HG03521 (cell line): ENCODE measurements around the gene SH3GL2.

Experiments used
- ATAC-seq: cut with Tn5 transposase; IDR thresholded peaks from one replicate; pipeline ENCODE4 v1.9.1; 2021; ENCODE audit warnings: mild to moderate bottlenecking, moderate library complexity; ENCODE audit not compliant: unreplicated experiment

SH3GL2 gene

DNA sequence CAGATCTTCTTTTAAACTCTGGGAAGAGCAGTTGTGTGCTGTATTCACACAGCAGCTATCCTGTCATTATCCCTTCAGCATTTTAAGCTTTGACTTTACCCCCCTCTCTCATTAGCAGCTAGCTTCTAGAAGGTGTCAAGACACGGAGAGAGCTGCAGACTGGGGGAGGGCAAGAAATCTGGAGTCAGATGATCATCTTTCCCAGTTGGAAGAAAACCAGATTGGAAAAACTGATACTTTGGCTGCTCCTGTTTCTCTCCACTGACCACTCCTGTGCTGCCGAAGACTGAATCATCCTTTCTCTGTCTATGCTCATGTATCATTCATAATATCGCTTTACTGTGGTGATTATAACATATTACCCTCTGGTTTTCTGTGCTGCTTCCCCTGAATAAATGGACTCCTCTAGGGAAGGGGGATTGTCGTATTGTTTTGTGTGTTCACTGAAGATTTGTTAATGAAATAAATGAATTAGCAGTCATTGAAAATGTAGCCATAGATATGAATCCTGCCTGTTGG is 75.1 kb downstream of the SH3GL2 start:
- ATAC-seq, result no peak

DNA sequence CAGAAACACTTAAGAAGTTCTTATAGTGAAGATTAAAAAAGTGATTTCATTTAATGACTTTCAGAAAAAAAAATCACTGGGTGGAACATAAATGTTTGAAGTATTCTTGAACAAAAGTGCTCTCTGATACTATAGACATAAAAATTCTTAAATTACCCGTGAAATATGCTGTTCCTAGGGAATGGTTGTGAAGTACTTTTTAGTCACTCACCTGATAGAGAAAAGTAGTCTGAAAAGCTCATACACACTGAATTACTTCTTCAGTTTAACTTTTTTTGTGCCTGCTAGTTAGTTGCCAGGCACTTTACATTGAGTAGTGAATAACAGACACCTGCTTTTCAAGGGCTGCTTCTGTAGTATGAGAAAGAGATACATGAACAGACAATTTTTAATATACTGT is 78.0 kb downstream of the SH3GL2 start:
- no peak for ATAC-seq

DNA sequence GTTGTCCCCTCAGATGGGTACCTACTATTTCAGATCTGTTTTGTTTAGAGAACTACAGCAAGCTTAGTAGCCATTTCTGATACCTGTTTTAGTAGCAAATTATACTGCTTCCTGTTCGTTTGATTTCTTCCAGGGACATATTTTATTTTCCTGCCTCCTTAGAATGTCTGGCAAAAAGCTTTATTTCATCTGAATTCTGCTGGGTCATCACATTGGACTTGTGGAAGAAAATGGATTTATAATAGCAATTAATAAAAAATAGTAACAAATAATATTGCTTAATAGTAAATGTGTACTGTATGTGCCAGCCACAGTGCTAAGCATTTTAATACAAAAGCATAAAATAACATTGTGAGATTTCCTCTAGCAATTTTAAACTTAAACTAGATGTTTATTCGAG is 79.4 kb downstream of the SH3GL2 start:
- ATAC-seq, result no peak

DNA sequence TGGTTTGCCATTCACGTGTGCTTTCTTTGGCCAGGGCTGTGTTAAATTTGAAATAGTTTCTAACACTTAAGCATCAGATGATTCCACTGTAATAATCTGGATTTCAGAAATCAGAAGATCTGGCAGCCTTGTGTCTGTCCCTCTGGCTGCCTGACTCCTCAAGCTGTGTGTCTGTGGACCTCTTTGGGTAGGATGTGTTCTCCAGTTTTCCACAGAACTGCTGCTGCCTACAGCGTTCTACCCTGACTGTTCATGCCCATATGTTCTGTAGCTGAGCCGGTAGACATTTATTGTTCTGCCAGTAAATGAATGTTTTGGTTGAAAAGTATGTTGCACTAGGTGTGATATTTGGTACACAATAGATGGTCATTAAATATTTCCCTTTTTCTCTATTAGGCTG is 81.3 kb downstream of the SH3GL2 start:
- ATAC-seq, result no peak

DNA sequence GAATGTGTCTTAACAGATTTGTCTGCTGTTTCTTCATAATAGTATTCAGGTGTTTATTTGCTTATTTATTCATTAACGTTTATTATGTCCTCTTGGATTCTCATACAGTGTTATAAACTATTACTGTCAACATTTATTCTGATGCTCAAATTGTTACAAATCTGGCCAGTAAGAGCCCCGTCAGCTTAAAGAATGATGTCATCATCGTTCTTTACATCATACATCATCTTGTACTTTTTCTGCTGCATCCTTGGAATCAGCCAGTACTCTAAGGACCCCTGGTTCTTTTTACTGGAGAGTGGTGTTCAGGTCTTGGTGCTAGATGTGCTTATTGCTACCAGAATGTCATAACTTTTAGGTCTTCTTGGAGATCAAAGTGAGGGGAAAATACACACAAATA is 86.6 kb downstream of the SH3GL2 start:
- ATAC-seq, result no peak

DNA sequence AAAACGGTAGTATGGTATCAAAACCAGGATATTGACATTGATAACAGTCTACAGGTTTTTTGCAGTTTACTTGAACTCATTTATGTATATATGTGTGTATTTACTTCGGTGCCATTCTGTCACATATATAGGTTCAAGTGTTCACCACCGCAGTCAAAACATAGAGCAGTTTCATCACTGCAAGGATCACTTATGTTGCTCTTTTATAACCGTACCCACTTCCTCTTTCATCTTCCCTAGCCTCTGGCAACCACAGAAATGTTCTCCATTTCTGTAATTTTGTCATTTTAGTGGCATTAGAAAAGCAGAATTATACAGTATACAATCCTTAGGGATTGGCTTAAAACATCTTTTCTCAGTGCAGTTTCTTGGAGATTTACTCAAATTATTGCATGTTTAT is 90.3 kb downstream of the SH3GL2 start:
- peak; percentile 48 for ATAC-seq

DNA sequence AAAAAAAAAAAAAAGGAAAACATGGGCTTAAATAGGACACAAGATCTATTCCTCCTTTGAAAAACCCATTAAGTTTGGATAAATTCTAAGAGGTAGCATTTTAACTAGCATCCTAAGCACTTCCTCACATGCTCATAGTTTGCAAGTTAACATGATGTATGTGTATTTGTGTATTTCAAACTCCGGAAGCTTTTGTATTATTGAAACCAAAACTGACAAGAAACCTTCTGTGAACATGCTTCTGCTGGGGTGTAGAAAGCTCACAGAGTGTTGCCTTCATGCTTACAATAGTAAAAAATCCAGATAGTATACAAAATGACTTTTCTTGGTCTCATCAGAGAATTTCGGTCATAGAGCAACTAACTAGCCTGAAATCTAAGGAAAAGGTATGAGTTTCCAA is 103.8 kb downstream of the SH3GL2 start:
- ATAC-seq, result no peak

DNA sequence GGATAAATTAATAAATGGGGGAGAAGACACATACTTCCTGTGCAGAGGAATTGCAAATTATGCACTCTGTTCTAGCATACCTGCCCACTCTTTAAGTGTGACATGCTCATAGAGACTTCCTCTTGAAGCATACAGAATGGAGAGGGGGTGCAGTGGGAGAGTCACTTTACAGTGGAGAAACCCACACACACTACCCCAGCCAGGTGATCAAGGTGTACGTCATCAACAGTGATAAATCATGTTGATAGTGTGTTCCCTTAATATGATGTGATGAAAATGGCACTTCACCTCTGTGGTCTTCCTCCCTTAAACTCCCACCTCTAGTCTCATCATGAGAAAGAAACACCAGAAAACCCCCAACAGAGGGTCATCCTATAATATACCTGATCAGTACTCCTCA is 110.0 kb downstream of the SH3GL2 start:
- ATAC-seq, result no peak

DNA sequence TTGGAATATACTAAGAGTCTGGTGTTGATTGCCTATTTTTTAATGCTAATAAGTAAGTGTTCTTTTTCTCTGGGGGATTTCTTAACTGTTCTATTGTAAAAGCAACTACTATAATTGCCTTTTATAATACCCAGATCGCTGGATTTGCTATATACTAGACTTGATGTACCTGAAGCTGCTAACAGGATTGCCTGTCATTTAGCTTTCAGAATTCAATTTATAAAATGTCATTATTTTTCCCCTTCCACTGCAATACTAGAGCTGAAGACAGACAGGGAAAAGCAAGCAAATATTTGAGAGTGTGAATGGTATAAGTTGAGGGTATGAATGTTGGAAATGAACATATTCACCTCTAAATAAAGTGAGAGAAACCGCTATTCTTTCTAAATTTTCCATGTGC is 115.5 kb downstream of the SH3GL2 start:
- ATAC-seq, result no peak

DNA sequence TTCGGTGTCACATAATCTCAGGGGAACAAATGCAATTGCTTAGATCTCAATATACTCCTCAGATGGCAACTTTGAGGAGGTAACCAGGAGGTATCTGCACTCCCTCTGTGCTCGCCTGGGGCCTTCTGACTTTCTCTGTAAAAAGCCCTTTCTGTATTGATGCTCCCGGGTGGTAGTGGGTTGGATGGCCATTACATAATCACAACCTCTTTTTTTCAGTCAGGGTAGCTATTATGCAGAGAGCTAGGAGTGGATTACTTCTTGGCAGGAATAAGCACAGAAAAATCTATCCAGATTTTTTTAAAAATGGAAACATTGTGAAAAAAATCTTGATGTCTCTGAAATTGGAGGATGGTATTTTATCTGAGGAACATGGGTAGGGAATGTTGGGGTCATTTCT is 116.6 kb downstream of the SH3GL2 start:
- ATAC-seq, result no peak

DNA sequence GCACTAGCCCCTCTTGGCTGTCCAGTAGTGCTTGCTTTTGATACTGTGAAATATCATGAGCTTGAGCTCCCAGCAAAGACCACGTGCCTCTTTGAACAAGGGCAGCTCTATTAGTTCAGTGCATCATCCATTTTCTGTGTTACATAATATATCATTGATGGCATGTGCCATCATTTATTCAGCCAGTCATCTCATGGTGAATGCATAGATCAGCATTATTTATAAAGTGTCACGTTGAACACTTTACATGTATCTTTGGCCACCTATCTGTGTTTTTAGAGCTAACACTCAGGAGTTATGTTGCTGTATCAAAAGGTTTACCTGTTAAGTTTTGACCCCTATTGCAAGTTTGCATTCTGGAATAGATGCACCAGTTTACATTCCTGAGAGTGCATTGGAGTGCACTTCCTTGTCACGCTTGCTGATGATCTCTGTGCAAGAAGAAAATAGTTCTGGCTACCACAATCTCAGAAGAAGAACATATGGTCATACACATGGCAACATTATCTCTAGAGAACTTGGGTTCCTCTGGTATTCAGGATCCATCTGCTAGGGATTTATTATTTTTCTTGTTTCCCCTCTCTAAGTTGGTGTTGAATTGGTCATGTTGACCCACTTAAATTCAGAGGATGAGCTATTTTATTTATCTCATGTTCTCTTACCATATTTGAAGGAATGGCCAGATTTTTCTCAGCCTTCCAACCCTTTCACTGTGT is 120.9 kb downstream of the SH3GL2 start:
- no peak for ATAC-seq

DNA sequence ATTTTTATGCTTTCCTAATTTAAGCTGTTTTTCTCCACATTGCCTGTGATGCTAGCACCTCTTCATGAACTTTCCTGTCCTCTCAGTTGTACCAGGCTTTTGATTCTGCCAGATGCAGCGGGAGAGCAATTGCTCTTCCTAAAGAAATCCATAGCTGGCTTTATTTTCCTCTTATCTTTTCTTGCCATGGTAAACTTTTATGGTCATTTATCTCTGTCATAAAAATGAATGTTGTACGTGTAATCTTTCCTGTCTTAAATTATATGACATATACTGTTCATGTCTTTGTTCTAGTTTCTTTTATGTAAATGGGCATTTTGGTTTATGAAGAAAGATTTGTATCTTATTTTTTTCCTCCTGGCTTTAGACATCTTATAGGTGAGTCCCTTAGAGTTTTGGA is 127.5 kb downstream of the SH3GL2 start:
- ATAC-seq, result no peak

DNA sequence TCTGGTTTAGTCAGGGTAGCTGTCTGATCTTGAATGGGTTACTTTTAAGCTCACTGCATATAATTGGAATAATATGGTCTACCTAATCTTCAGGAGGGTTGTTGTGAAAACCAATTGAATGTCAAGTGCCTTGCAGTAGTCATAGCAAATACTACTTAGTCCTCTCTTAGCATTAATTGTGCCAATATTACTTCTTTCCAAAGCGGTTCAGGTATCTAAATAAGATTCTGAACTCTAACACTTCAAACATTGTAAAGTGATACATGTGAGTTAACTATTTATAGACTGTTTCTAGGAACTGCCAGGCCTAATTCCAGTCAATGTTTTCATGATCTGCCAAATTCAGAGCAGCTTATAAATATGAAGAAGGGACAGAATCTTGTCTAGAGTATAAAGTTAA is 140.2 kb downstream of the SH3GL2 start:
- ATAC-seq, result no peak

DNA sequence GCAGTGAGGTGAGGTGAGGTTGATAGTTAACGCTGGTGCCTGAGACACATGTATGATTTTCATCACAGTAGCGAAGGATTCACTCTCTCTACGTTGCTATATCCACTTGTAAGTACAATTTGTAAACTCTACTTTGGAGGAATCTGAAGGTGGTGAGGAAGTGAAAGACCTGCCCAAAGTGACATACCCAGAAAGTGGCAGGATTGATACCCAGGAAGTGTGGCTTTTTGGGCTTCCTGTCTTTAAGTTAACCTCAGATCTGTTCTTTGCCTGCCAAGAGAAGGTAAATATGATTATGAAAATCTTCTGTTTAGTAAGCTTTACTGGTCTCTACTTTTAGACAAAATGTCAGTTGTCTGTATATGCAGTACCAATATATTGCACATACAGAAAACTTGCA is 143.1 kb downstream of the SH3GL2 start:
- ATAC-seq, result no peak

DNA sequence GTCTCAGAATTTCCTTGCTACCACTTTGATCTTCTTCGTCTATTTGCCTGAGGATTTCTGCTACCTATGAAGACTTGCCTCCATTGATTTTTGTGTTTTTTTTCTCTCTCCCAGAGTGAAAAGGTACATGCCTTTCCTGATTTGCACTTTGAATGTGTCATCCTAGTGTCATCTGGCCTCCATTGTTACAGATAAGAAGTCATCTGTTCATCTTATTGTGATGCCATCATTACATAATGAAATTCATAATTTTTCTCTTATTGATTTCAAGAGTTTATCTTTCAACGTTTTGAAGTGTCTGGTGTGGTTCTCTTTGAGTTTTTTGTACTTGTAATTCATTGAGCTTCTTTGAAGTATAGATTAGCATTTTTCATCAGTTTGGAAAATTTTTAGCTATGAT is 144.8 kb downstream of the SH3GL2 start:
- ATAC-seq, result no peak

DNA sequence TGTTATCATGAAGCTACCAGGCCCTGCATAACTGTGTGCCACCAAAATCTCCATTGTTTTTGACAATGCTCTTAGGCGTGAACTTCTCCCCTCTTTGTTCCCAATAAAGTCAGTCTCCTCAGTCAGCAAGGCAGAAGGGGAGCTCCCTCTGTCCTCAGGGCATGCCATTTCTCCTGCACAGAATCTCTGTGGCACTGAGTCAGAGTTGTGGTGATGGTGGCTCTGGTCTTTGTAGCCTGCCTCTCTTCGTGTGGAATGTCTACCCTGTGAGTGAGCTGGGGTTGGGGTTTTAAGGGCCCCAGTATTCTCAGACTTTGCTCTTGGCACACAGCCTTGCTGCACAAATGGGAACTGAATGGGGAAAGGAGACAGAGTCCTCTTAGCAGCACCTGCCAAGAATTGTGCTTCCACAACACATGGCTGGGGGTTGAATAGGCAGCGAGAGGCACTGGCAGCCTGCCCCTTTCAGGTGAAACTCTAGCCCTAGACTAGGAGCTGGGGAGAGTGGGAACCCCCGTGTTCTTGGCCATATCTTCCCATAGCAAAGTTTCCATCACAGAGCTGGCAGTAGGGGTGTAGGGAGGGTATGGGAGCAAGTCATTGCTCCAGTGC is 146.6 kb downstream of the SH3GL2 start:
- ATAC-seq, result no peak

DNA sequence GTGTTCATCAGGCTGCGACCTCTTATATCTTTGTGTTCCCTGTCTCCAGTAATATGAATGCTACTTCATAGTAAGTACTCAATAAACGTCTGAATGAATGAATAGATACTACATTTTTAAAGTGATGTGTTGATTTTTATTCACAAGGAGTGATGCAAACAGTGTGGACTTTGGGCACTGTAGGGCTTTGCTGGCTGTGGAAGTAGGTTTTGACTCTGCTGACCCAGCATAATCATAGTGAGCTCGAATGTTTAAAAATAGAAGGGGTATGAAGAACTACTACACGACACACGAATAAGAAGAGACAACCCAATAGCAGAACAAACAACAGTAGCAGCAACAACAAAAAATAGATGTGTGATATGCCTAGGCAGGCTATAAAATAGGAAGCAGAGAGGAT is 147.4 kb downstream of the SH3GL2 start:
- no peak for ATAC-seq

DNA sequence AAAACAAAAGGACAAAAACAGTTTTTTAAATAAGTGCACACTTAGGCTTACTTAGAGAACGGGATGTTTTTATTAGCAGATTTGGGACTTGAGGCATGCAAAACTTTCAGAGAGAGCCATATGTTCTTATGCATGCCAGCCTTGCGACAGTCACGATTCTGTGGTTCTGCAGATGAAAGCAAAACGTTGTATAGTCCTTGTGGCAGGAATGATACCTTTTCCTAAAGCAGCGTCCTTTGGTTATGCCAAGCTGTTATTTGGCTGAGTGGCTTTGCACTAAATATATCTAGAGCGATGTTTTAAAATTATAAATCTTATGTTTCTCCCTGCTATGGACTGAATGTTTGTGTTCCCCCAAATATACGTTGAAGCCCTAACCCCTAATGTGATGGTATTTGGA is 152.0 kb downstream of the SH3GL2 start:
- no peak for ATAC-seq

DNA sequence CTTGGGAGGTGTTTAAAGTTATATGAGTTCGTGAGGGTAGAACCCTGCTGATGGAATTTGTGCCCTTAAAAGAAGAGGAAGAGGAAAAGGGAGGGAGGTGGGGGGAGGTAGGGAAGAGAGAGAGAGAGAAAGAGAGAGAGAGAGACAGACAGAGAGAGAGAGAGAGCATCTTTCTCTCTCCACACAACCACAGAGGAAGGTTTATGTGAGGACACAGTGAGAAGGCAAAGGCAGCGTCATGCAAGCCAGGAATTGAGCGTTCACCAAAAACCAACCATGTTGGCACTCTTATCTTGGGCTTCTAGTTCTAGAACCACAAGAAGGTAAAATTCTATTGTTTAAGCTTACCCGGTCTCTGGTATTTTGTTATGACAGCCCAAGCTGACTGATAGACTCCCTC is 152.4 kb downstream of the SH3GL2 start:
- no peak for ATAC-seq

DNA sequence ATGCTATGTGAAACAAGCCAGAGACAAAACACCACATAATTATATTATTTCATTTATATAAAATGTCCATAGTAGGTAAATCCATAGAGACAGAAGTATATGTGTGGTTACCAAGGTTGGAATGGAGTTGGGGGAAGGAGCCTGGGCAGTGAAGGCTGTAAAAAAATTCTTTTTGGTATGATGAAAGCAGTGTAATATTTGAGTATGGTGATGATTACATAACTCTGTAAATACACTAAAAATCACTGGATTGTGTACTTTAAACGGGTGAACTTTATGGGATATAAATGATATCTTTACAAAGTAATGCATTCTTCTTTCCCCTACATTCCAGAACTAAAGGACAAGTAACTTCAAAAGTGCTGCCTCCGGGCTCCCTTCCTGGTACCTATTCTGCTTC is 155.8 kb downstream of the SH3GL2 start:
- ATAC-seq, result no peak

DNA sequence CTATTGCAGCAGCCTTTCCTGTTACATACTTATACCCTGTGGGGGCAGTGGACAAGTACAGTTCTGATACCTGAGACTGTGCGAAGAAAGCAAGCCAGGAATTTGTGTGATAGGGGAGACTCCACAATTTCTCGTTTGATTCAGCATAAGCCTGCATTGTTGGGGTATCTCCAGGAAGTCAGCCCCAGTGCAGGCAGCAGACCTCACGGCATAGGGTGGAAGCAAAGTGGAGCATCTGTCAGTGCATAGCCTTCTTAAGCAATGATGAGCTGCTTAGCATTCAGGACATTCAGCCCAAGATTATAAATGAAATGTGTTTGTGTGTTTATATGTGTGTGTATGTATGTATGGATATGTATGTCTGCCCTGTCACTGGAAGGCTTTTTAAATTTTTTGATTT is 157.0 kb downstream of the SH3GL2 start:
- ATAC-seq, result no peak

DNA sequence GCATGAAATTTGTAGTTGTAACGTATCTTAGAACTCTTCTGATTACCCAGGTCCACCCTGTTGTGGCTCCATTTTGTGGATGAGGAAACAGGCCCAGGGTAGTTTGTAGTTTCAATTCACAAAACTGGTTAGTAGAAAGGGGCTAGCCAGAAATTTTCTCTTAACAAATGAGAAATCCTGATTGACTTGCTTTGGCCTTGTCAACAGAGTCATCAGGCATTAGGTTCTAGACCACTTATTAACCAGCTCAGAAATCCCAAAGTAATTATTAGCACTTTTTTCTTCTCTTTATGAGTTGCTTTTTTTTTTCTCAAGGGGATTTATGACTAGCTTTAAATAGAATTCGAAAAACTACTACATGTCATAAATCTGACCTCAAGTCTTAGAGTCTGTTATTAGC is 160.2 kb downstream of the SH3GL2 start:
- no peak for ATAC-seq

DNA sequence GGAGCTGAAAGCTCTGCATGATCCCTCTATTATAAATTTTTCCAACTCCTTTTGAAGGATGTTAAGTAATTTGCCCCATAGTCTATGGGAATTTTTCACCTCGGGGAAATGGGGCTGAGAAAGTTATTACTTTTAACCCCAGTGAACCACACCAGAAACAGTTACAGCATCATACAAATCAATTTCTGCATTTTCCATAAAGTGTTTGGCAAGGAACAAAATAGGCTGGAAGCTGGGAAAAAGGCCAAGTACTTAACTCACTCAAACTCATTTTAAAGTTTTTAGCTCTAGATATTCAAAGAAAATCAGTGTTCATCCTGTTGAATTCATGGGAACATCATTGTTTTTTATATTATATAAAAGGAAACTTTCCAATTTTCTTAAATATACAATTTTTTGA is 160.9 kb downstream of the SH3GL2 start:
- no peak for ATAC-seq
